HUDEP-2 (cell line): ENCODE measurements around the gene PSME1.
"Not testable (repeated sequence)": the region's sequence is repeated elsewhere in the genome, so short reads cannot be mapped to it uniquely, and the experiment has no call there.

ENCODE experiments used
- DNase-seq, 76 experiments: peaks; one replicate each; lab custom pipeline; 2025; ENCODE audit not compliant: unreplicated experiment in 76 of 76; lab: John Stamatoyannopoulos, UW

Gene PSME1

DNA sequence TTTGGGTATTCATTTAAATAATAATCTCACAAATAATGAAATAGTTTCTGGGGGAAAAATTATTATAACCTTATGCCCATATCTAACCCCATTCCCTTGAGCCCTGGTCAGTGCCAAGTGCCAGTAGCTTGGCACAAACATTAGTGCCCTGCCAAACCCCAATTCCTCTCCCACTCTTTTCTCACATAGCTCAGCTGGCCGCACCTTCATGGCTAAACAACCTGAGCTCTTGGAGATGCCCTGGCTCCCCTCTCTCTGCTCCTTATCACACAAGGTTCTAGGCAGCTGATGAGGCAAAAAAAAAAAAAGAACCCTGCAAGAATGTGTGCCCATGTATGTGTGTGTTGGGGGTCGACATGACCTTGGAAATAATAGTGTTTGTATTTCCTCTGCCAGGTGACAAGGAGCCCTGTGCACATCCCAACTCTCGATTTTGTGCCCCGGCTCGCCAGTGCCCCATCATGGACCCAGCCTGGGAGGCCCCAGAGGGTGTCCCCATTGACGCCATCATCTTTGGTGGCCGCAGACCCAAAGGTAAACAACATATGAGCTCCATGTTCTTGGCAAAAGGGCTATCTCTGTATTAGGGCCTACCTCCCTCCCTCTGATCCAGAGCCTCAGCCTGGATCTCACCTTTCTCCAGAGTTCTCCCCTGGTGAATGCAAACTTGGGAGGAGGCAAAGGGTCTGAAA lies 33.5 kb upstream of the PSME1 start:
- no peak for DNase-seq

GRCh38 chr14:24103451-24103850 lies 32.5 kb upstream of the PSME1 start:
- DNase-seq = no peak

DNA sequence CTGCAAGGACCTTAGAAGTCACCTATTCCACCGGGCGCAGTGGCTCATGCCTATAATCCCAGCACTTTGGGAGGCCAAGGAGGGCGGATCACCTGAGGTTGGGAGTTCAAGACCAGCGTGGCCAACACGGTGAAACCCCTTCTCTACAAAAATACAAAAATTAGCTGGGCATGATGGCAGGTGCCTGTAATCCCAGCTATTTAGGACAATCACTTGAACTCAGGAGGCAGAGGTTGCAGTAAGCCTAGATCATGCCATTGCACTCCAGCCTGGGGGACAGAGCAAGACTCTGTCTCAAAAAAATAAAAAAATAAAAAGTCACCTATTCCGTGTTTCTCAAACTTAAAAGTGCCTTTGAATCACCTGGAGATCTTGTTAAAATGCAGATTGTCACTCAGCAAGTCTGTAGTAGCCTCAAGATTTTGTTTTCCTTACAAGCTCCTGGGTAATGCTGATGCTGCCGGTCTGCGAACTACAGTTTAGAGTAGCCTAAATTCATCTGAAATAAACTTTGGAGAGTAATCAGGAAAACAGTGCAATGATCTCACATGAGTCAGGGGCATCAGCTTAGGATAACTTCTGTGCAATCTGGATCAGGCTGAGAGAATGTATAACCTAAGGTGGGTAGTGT lies 30.3 kb upstream of the PSME1 start:
- DNase-seq = not testable (repeated sequence)

- DNase-seq = no peak
Measured at GRCh38 chr14:24106672-24107271, 29.2 kb upstream of the PSME1 start.

DNA sequence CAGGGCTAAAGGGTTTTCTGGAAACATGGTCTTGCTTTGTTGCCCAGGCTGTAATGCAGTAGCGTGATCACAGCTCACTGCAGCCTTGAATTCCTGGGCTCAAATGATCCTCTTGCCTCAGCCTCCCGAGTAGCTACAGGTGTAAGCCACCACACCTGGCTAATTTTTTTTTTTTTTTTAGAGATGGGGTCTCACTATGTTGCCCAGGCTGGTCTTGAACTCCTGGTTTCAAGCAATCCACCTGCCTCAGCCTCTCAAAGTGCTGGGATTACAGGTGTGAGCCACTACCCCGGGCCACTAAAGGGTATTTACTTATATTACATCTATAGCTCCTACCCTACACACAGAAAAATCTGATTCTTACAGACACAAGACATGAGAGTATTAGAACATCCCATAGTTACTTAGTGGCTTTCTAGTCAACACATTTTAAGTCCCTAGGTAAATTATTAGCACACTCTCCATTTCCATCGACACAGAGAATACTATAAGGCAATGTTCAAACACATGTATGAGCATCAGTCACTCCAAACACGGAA lies 27.6 kb upstream of the PSME1 start:
- no peak for DNase-seq

- DNase-seq = no peak
Measured at GRCh38 chr14:24110060-24110459, 25.9 kb upstream of the PSME1 start.

DNA sequence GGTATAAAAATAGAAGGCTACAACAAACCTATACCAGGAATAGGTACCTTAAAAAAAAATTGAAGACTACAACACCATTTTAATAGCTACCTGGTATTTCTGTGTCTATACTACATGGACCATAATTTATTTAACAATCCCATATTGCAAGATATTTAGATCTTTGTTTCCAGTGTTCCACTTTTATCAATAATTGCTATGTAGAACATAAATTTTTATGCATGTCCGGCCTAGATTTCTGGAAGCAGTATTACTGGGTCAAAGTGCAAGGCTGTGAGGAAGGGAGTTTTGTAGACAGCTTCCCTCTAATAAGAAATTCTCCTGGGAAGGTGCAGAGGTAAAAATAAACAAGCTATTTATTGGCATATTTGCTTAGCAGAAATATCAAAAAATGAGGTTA lies 25.5 kb upstream of the PSME1 start:
- no peak for DNase-seq

DNA sequence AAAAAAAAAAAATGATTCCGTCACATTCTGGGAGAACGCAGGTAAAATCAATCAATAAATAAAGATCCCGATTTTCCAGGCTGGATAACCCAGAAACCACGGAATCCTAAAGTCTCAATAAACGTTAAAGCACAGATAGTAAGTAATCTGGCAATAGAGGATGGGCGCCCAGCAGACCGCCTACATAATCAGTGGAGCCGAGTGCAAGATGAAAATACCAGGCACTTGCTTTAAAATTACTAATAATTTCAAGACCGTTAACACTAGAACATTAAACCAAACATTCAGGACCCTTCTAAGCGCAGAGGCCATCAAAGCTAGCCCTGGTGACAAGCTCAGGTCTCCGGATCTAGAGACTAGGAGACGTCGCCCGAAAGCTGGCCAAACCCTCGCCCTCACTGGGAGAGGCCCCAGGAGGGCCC lies 22.6 kb upstream of the PSME1 start:
- DNase-seq = peak in 3 of 76 experiments; percentile 40 to 64 (median 50)

DNA sequence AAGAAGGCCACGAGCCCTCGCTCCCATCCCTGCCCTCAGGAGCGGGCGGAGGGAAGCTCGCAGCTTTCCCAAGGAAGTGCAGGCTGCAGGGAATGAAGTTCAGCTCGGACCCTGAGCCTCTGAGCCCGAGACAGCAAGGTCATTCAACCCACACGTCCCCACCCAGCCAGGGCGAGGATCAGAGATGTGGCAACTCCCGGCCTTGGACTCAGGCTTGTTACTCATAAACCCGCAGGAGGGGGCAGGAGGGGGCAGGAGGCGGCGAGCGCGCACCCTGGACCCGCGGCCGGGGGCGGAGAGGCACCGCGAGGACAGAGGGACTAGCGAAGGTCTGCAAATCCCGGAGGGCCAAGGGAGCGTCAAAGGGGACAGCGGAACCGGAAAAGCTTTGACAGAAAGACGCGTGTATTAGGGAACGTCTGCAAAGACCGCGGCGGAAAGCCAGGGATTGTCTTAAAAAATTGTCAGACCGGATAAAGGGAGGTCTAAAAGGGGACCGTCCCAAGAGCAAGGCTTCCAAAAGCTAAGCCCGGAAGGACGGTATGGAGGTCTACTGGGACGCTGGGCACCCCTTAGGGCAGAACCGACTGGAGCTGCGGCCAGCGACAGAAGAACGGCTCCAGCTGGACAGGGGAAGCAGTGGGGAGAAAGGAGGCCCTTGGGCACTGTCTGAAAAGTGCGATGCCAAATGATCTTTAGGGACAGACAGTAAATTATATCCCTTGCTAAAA lies 22.0 kb upstream of the PSME1 start:
- DNase-seq = peak; percentile 30 to 93 (median 79)

DNA sequence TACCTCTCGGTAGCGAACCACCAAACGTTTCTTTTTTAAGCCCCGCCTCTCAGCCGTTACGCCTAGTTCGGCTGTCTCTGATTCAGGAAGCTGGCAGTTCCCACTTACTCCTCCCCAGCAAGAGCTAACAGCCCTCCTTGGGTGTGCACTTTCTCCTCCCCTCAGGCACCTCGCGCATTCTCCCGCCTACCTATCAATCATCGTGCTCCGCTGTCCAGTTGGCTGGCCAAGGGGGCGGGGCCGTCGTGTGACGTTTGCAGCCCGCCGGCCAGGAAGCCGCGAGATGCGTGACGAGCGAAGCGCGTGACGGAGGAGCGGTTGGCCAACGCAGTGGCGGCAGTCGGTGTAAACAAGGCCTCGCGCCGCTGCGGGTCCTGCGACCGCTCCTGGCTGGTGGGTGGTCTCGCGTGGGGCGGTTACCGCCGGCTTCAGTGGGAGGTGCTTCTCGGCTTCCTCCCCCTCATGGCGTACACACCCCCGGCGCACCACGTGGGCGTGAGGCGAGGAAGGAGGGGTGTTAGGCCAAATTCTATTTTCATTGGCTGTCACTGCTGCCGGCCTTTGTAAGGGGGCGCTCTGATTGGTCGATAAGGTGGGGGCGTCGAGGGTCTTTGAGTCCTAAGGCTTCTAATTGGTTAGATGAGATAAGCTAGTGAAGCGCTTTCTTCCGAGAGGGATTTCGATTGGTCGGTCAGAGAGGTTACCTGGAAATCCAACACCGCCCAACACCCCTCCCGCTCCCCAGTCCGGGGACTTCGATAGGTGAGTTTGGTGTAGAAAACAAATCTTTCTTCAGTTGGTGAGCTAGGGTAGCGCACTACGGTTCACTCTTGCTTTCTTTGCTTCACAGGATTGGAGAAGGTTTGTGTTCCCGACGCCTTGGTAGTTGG lies 21.2 kb upstream of the PSME1 start, which contains the start of the genes DCAF11 and NRL:
Gene DCAF11 (plus strand): TSS at position 246 of the 890 bp plus-strand sequence. CDS start 818 bp downstream, outside the sequence.
Gene NRL (minus strand): TSS at position 418 of the 890 bp plus-strand sequence. CDS start 32,101 bp downstream, outside the sequence.
- peak; percentile 71 to 100 (median 98) for DNase-seq

GRCh38 chr14:24115422-24116127 lies 20.4 kb upstream of the PSME1 start:
- DNase-seq = no peak

DNA sequence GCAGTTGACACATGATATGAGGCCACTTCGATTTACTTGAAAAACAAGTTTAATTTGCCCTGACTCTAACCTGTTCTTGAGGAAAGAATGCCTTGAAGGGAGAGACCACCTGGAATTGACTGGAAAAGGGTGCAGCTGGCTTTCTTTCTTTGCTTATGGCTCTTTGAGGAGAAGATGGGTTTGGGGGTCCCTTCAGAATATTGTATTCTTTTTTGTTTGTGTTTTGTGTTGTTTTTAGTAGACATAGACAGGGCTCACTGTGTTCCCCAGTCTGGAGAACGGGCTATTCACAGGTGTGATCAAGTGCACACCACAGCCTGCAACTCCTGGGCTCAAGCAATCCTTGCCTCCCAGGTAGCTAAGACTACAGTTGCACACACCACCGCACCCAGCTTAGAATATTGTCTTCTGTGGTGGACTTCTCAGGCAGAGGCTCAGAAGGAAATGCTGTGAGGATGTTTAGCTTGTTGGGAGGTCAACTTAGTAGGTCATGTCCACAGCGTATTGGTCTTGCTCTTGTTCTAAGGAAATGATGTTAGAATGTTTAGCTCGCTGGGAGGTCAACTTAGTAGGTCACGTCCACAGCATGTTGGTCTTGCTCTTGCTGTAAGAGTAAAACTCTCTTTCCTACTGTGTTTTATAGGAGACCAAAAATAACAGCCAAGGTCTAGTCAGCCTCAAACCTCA lies 19.7 kb upstream of the PSME1 start:
- no peak for DNase-seq

GRCh38 chr14:24117179-24117578 lies 18.8 kb upstream of the PSME1 start:
- DNase-seq = no peak

DNA sequence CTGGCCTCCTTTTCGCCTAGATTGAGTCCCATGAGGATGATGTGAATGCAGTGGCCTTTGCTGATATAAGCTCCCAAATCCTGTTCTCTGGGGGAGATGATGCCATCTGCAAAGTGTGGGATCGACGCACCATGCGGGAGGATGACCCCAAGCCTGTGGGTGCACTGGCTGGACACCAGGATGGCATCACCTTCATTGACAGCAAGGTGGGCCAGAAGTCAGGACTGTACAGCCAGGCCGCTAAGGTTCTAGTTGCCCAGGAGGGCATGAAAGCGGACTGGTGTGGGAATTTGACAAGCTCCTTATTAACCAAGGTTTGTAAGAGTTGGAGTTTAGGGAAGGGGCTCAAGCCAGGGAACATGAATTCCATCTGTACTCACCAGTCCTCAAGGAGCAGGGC lies 16.3 kb upstream of the PSME1 start:
- no peak for DNase-seq

- DNase-seq = no peak
Measured at GRCh38 chr14:24121210-24121609, 14.8 kb upstream of the PSME1 start.

DNA sequence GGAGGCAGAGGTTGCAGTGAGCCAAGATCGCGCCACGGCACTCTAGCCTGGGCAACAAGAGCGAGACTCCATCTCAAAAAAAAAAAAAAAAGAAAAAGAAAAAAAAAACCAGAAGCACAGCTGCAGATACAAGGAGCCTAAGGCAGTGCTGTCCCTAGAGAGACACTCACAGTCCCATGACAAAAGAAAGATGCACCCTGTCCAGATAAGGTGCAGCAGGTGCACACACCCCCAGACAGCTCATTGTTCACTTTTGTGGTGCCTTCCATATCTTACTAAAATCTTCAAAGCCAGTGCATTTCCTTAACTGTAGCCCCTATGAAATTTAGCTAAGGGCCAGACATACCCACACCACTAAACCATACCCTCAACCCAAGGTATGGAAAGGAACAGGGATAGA lies 13.6 kb upstream of the PSME1 start:
- DNase-seq = peak in 14 of 76 experiments; percentile 1 to 33 (median 15)

- DNase-seq = peak in 6 of 76 experiments; percentile 14 to 82 (median 26)
Measured at GRCh38 chr14:24122898-24123297, 13.1 kb upstream of the PSME1 start.
